ENCODE data around the gene TMEM252.

TMEM252 gene

GRCh38 chr9:68540712-68541535, at the start of gene TMEM252:
Gene TMEM252 (minus strand): TSS chr9:68540883. CDS start chr9:68540814, 69 bp downstream.
- TF ChIP-seq, protein P1, sequence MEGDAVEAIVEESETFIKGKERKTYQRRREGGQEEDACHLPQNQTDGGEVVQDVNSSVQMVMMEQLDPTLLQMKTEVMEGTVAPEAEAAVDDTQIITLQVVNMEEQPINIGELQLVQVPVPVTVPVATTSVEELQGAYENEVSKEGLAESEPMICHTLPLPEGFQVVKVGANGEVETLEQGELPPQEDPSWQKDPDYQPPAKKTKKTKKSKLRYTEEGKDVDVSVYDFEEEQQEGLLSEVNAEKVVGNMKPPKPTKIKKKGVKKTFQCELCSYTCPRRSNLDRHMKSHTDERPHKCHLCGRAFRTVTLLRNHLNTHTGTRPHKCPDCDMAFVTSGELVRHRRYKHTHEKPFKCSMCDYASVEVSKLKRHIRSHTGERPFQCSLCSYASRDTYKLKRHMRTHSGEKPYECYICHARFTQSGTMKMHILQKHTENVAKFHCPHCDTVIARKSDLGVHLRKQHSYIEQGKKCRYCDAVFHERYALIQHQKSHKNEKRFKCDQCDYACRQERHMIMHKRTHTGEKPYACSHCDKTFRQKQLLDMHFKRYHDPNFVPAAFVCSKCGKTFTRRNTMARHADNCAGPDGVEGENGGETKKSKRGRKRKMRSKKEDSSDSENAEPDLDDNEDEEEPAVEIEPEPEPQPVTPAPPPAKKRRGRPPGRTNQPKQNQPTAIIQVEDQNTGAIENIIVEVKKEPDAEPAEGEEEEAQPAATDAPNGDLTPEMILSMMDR (conservative IDR thresholded peaks at IDR 0.05; ENCODE audit: low read length): no peak
- no peak within 1 kb of the TSS for H3K4me3 ChIP-seq (ENCODE audit: low read length)
- no peak for DNase-seq (ENCODE audit: low read depth)

GRCh38 chr9:68585034-68585761, 44.5 kb upstream of the TMEM252 start:
- TF ChIP-seq, protein P1 (conservative IDR thresholded peaks at IDR 0.05; ENCODE audit: low read length): no peak
- no peak overlapping the region for H3K4me3 ChIP-seq (ENCODE audit: low read length)
- DNase-seq (ENCODE audit: low read depth): no peak

DNA sequence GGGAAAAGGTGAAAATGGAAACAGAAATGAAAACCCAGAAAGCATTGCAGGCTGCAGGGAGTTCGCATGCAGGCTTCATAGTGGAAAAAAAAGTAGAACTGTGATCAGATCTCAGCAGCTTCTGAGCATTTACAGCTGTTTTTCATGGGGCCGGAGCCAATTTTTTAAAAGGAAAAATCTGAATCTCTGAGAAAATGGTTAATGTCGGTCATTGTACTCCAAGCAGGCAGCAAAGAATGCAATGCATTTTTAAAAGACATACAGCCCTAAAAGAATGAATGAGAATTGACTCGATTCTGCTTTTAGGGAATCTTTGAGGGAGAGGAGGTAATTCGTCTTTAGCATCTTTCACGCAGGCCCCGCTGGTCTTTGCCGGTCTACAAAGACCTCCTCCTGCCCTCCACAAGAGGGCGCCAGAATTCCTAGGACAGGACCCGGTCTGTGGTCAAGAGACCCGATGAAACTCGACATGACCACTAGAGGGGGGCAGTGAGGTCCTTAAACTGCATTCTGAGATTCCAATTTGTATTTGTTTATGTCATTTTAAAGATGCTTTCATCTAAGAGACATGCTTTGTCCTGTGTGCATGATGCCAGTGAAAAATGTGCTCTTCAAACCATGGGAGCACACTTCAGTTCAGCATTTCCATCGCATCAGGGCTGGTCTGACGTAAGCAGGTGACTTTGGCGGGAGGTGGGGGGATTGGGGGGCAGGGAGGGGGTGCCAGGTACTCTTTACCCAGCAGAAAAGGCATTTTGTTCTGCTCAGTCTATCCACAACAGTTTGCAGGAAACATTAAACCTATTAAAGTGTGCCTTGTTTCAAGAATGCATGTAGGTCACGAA, 43.7 kb upstream of the TMEM252 start:
- peak; percentile 85 for DNase-seq (ENCODE audit: low read depth)
- H3K4me3 ChIP-seq (ENCODE audit: low read length): no peak overlapping the region

DNA sequence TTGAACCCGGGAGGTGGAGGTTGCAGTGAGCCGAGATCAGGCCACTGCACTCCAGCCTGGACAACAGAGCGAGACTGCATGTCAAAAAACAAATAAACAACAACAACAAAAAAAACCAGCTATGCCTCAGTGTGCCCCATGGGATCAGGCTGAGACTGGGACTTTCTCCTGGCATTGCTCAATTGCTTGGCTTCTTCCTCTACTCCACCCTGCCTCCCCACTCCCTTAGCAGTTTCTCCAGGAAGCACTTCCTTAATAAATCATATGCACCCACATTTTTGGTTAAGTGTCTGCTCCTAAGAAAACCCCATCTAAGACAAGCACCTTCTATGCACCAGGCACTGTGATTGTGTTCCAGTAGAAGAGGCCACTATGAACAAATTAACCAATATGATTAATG, 41.0 kb upstream of the TMEM252 start:
- no peak overlapping the region for H3K4me3 ChIP-seq (ENCODE audit: low read length)
- no peak for DNase-seq (ENCODE audit: low read depth)
- TF ChIP-seq, protein P1 (conservative IDR thresholded peaks at IDR 0.05; ENCODE audit: low read length): no peak

More for the DNA sequence above, 43.7 kb upstream of the TMEM252 start:
- TF ChIP-seq, protein P1 (conservative IDR thresholded peaks at IDR 0.05; ENCODE audit: low read length): peak; percentile 100

DNA sequence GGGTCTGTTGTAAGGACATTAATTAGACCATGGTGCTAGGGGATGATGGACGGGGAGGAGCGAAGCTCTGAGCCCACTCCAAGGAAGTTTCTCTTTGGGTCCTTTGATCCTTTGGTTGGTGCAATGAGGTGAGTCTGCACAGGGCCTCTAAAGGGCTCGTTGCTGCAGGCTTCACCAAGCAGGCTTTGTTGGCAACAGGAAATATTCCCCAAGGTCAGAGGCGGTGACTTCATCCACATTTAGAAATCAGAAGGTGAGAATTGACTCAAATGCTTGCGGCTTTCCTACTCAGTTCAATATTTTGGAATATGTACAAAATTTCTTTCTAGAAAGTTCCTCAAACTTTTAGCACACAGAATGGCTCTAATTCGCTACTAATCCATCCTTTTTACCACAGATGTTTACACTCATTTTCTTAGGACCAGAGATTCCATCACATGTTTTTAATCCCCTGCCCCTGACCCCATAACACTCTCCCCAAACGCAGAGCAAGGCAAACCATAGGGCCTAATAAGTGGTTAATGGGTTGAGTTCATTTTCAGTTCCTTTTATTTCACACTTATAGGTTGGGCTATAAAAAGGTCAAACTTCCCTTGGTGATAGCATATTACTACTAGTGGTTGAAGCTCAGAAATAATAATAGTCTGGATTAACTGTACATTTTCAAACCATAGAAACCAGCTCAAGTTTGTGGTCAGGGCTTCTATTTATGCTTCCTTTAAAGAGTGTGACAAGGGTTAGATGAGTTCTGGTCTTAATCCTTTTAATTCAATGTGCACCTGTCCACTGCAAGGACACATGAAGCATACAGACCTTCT, 37.3 kb upstream of the TMEM252 start:
- no peak overlapping the region for H3K4me3 ChIP-seq (ENCODE audit: low read length)
- DNase-seq (ENCODE audit: low read depth): no peak
- TF ChIP-seq, protein P1 (conservative IDR thresholded peaks at IDR 0.05; ENCODE audit: low read length): no peak

DNA sequence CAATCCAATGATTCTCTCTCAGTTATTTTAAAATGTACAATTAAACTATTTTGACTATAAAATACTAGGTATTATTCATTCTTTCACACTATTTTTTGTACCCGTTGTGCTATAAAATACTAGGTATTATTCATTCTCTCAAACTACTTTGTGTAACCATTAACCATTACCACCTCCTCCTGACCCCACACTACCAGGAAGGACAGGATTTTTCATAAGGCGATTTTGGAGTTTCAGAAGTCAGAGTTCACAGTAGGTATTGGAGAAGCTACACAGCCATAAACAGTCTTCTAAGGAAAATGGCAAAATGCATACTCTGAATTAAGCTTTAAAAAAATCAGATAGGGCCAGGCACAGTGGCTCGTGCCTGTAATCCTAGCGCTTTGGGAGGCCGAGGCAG, 35.1 kb upstream of the TMEM252 start:
- TF ChIP-seq, protein P1 (conservative IDR thresholded peaks at IDR 0.05; ENCODE audit: low read length): no peak
- H3K4me3 ChIP-seq (ENCODE audit: low read length): no peak overlapping the region
- no peak for DNase-seq (ENCODE audit: low read depth)
